Measurements from ENCODE around the gene LRRFIP1. TPM values are rescaled to one million over a fixed set of nuclear protein-coding genes. Genes with fewer than 3 reads are reported as not detected.
A peak's percentile ranks its signal among the peaks of the same experiment; 100 is the strongest.

Gene LRRFIP1
- polyA plus RNA-seq, 1 donor from 2014 or later = 123 TPM

DNA sequence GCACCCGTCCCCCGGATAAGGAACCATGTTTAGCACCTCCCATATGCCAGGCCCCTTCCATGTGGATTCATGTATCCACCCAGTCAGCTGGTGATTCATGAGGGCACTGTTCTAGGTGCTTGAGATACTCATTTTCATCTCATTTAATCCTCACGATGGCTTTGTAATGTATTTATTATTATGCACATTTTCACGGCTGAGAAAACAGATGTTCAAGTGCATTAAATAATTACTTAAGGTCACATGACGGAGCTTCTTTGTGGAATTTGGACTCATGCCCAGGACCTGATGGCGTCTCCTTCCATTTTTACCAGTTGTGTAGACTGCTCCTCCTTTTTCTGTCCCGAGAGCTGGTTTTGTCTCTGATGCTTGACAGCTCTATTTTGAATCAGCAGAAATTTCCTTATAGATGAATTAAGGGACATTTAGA lies 99.0 kb downstream of the LRRFIP1 start:
- Mint-ChIP-seq H3K9me3 (no peaks in the 10 kb centered on the region), H3K4me3 (peak overlapping the region in 1 of 4 donors; percentile 23), H3K27ac (peak overlapping the region in 1 of 3 donors; percentile 76), H3K27me3 (no peaks in the 10 kb centered on the region), H3K4me1 (peaks cover 23 to 47% (median 40%) of the 10 kb centered on the region in 3 donors), H3K36me3 (no peaks in the 10 kb centered on the region)

DNA sequence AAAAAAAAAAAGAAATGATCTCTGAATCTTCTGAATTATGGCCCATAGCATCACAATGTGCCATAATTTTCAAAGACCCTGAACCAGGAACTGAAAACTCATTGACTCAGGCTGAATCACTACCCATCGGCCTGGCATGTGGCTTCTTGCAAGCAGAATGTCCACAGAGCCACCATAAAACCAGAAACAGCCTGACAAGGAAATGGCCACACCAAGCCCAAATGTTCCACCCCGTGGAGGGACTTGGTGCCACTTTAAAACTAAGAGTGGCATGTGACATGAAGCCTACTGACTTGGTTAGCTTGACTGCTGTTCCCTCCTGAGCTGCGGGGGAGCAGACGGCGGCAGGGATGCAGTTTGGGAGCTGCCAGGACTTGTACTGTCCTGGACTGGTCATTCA lies 100.0 kb downstream of the LRRFIP1 start:
- Mint-ChIP-seq H3K9me3 (no peaks in the 10 kb centered on the region), H3K4me1 (peaks cover 26 to 46% (median 43%) of the 10 kb centered on the region in 3 donors), H3K27me3 (no peaks in the 10 kb centered on the region), H3K4me3 (no peak overlapping the region), H3K27ac (peak overlapping the region in 1 of 3 donors; percentile 76), H3K36me3 (no peaks in the 10 kb centered on the region)

DNA sequence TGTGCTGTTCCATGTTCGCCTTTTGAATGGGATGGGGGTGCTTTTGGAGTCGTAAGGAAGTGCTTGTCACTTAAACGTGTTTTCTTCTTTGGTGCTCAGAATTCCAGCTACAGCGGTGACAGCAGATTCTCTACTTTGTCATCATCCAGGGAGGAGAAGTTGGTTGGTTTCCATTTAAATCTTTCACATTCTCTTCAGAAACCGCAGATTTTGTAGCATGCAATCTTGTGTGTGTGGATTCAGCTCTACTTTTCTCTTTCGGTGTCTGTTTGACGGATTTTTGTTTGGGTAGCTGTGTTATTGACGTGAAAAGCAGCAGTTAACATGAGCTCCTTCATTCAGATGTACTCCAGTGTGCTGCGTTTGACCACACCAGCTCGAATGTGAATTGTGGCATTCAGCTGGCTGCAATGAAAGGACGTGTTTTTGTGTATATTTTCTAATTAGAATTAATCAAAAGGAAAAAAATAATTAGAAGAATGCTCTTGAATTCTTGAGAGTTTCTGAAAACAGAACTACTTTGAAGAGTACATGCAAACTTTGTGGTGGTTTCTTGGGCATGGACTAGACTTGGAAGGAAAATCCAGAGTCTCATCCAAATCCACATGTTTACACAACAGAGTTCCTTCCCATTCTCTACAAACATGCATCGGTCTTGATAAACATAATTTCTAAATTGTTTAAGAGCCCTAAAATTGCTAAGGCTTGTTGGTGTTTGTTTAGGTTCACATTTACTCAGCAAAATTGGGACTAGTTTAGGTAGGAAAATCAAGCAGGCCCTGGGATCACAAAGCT lies 102.5 kb downstream of the LRRFIP1 start:
- peaks cover 23 to 43% (median 40%) of the 10 kb centered on the region in 3 donors for H3K4me1 Mint-ChIP-seq
- H3K27ac Mint-ChIP-seq = peak overlapping the region; percentile 67 to 84 (median 76)
- peak overlapping the region in 1 of 4 donors; percentile 41 for H3K4me3 Mint-ChIP-seq
- H3K9me3 Mint-ChIP-seq = no peaks in the 10 kb centered on the region
- H3K36me3 Mint-ChIP-seq = no peaks in the 10 kb centered on the region
- H3K27me3 Mint-ChIP-seq = no peaks in the 10 kb centered on the region

DNA sequence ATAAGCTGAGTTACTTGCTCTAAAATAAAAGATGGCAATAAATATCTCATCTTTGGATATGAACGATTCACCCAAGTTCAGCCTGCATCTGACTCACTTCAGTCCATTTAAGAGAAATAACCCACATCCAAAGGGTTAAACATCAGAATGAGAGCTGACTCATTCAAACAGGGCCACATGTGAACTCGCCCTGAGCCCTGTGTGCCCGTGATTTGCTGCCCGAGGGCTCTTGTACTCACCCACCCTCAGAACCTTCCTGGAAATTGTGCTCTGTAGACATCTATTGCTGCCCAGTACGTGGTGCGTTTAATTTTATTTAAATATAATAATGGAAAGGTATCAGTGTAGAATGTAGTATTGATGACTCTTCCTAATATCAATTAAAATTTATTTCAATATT lies 104.3 kb downstream of the LRRFIP1 start:
- H3K4me1 Mint-ChIP-seq = peaks cover 18 to 35% (median 31%) of the 10 kb centered on the region in 3 donors

DNA sequence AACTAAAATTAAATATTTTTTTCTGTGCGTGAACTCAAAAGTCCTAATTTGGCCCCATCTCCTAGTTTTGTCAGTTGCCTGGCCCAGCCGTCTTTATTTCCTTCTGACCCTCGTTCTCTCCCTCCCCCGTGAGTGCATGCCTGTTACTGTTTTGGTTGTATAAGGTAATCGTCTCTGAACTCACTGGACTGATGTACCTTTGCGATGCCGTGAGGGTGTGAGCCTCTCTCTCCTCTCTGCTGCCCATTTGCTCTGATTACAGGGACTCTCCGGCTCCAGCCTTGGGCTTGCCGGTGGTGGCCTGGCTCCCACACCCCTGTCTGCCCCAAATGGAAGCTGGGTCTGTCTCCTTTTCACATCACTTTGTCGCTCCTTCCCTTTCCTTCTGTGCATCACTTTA lies 104.7 kb downstream of the LRRFIP1 start:
- H3K4me1 Mint-ChIP-seq = peaks cover 17 to 33% (median 29%) of the 10 kb centered on the region in 3 donors
- H3K27me3 Mint-ChIP-seq = no peaks in the 10 kb centered on the region
- no peaks in the 10 kb centered on the region for H3K36me3 Mint-ChIP-seq
- no peak overlapping the region for H3K4me3 Mint-ChIP-seq
- H3K9me3 Mint-ChIP-seq = no peaks in the 10 kb centered on the region
- peak overlapping the region in 1 of 3 donors; percentile 78 for H3K27ac Mint-ChIP-seq

More for the DNA sequence above, 104.3 kb downstream of the LRRFIP1 start:
- peak overlapping the region in 2 of 3 donors; percentile 21 to 78 for H3K27ac Mint-ChIP-seq
- H3K4me3 Mint-ChIP-seq = peak overlapping the region in 1 of 4 donors; percentile 47
- no peaks in the 10 kb centered on the region for H3K27me3 Mint-ChIP-seq
- H3K36me3 Mint-ChIP-seq = no peaks in the 10 kb centered on the region
- no peaks in the 10 kb centered on the region for H3K9me3 Mint-ChIP-seq

DNA sequence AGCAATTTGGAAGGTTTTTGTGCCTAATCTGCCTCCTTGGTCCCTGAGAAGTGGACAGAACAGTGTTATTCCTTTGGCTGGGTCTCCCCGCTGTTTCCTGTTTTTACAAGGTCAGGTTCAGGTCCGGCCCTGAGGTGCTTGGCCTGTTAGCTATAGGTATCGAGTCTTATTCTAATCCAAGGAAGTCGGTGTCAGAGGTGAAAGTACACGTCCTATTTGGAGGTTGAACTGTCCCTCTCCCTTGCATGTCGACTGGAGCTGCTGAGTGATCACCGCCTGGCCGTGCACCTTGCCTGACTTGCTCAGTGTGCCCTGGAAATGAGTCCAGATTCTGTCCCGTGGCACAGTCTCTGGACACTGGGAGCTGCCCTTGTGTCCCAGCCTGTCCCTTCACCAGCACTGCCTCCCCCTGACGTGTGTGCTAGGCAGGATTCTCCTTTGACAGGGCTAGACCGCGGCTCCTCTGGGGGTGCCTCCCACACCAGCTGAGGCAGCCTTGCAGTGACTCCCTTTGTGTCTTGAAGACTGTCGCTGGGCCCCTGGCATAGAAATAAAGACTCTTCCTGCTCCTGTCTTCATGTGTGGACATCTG lies 105.5 kb downstream of the LRRFIP1 start:
- H3K36me3 Mint-ChIP-seq = no peaks in the 10 kb centered on the region
- H3K4me1 Mint-ChIP-seq = peaks cover 17 to 34% (median 26%) of the 10 kb centered on the region in 3 donors
- H3K27me3 Mint-ChIP-seq = no peaks in the 10 kb centered on the region
- peak overlapping the region in 1 of 4 donors; percentile 67 for H3K4me3 Mint-ChIP-seq
- peak overlapping the region; percentile 44 to 86 (median 83) for H3K27ac Mint-ChIP-seq
- H3K9me3 Mint-ChIP-seq = no peaks in the 10 kb centered on the region

DNA sequence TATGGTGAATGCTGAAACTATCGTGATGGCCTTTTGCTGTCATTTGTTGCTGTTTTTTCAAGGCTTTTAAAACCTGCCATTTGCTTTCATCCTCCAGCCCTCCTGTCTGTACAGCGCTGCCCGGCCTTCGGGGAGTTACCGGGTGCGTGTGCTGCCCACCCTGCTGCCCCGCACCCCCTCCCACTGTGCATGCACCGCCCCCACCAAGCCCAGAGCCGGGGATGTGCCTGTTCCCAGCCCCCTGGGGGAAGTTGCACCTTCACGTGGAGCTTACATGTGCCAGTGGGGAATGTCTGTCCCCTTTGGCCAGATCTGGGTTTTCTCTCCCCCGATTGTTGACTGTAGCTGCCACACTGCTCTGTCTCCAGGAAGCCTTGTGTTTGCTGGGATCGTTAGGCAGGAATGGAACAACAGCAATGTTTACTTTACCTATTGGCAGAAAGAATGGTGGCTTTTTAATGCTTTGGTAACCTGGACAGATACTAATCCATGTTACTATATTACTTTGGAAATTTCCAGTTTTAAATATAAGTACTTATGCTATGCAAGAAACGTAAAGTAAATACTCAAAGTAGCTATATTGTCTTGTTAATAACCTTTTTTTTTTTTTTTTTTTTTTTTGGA lies 106.4 kb downstream of the LRRFIP1 start:
- peaks cover 14 to 34% (median 21%) of the 10 kb centered on the region in 3 donors for H3K4me1 Mint-ChIP-seq
- no peaks in the 10 kb centered on the region for H3K9me3 Mint-ChIP-seq
- H3K36me3 Mint-ChIP-seq = no peaks in the 10 kb centered on the region
- no peaks in the 10 kb centered on the region for H3K27me3 Mint-ChIP-seq
- no peak overlapping the region for H3K4me3 Mint-ChIP-seq
- H3K27ac Mint-ChIP-seq = peak overlapping the region in 2 of 3 donors; percentile 59 to 83

DNA sequence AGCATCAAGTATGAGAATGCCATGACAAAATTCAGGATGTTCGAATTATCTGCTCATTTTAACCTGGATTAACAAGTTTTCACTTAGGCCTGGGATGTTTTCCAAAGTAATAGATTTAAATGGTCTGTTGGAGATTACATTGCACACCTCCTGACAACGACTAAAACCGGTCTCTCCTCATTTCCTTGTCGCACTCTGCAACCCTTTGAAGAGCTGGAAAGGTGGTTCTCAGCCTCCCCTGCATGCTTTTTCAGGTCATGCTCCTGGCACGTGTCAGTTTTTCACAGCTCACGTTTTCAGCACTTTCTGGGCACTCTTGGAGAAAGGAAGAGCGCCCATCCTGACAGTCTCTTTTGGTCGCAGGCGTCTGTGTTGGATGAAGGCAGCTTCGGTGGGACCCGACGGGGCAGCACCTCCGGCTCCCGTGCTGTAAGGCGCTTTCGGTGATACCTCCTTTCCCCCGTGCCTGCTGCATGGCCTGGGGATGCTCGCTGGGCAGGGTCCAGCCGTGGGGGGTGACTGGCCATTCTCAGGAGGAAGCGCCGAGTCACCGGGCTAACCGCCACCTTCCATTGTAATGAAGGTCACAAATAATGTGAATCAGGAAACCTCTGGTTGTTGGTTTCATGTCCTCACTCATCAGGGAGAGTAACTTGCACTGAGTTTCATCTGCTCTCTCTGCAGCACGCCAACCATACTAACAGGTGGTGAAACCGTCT lies 107.7 kb downstream of the LRRFIP1 start:
- no peaks in the 10 kb centered on the region for H3K9me3 Mint-ChIP-seq
- H3K27me3 Mint-ChIP-seq = no peaks in the 10 kb centered on the region
- H3K4me1 Mint-ChIP-seq = peaks cover 16 to 32% (median 21%) of the 10 kb centered on the region in 3 donors
- no peak overlapping the region for H3K27ac Mint-ChIP-seq
- no peak overlapping the region for H3K4me3 Mint-ChIP-seq
- no peaks in the 10 kb centered on the region for H3K36me3 Mint-ChIP-seq

DNA sequence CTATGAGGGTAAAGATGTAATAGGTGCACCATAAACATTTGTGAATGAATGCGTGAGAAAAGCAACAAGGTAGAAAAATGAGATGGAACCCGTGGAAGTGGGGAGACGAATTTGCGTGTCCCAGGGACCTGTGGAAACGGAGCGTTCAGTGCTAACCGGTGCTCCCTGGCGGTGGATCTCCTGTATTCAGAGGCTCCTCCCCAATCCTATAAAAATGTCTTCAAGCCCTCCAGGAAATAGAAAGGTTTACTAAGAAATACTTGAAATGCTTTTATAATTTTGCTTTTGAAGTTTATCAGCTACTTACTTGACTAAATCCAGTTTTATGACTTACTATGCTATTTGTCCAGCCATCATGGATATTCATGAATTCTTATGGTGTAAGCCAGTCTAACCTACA lies 108.4 kb downstream of the LRRFIP1 start:
- H3K9me3 Mint-ChIP-seq = no peaks in the 10 kb centered on the region
- no peaks in the 10 kb centered on the region for H3K36me3 Mint-ChIP-seq
- H3K27ac Mint-ChIP-seq = peak overlapping the region in 1 of 3 donors; percentile 38
- H3K27me3 Mint-ChIP-seq = no peaks in the 10 kb centered on the region
- H3K4me1 Mint-ChIP-seq = peaks cover 16 to 32% (median 21%) of the 10 kb centered on the region in 3 donors
- no peak overlapping the region for H3K4me3 Mint-ChIP-seq

DNA sequence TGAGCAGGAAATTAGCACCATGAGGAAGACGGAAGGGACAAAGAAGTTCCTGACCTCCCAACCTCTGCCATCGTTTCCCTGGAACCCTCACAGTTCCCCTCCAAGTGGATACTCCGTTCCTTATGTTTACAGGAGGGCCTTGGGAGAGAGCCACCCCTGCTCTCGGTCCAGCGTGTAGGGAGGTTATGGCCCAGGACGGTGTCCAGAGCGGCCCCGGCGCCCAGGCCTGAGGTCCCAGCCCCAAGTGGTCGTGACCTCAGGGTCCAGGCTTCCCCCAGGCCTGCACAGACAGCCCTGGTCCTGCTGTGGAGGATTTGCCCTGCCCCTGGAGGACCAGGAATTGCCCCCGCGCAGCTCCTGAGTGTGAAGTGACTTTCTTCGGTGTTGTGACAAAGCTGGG lies 109.4 kb downstream of the LRRFIP1 start:
- Mint-ChIP-seq H3K27me3 (no peaks in the 10 kb centered on the region), H3K36me3 (no peaks in the 10 kb centered on the region), H3K27ac (peak overlapping the region in 1 of 3 donors; percentile 38), H3K9me3 (no peaks in the 10 kb centered on the region), H3K4me3 (no peak overlapping the region), H3K4me1 (peaks cover 12 to 27% (median 18%) of the 10 kb centered on the region in 3 donors)

DNA sequence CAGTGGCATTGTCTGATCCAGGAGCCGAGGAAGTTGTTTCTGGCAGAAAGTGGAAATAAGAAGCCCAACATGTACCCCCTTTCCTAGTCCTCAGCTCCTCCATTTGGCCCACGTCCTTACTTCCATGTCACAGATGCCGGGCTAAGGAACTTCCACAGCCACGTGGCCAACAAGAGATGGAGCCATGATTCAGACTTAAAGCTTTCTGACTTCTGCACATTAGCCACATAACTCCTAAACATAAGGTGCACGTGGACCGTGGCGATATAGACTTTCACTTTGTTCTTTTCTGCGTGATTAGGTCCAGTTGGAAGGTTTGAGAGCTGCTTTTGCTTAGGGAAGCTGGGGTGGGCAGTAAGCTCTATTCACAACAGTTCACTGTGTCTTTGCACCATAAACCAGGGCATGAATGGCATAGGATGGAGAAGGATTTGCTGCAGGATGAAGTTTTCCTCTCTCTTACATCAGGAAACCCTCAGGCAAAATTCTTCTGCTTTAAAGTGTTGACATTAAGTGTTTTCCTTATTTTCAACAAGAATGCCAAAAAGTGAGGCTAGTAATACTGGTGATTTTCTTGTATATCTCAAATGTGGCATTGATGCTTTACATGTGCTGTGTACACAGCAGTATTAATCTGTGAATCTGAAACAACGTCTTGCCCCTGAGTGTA lies 109.9 kb downstream of the LRRFIP1 start:
- Mint-ChIP-seq H3K4me3 (no peak overlapping the region), H3K4me1 (peaks cover 8 to 23% (median 15%) of the 10 kb centered on the region in 3 donors), H3K36me3 (no peaks in the 10 kb centered on the region), H3K9me3 (no peaks in the 10 kb centered on the region), H3K27ac (peak overlapping the region in 1 of 3 donors; percentile 46), H3K27me3 (no peaks in the 10 kb centered on the region)

DNA sequence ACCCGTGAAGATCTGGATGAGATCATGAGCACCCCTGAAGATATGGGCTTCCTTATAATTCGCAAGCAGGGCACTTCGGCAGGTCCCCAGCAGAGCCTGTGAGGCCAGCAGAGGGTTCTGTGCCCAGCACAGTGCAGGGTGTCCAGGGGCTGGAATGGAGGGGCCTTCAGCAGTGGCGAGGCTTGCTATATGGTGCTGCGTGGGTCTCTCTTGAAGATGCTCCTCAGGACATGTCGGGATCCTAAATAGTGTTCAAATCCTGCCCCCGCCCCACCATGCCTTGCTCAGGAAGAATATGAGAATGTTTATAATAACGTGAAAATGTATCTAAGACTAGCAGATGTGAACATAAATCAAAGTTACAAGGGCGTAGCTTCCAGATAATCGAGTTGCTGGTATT lies 110.9 kb downstream of the LRRFIP1 start:
- Mint-ChIP-seq H3K27ac (peak overlapping the region in 1 of 3 donors; percentile 9), H3K4me3 (no peak overlapping the region), H3K36me3 (no peaks in the 10 kb centered on the region), H3K9me3 (no peaks in the 10 kb centered on the region), H3K27me3 (no peaks in the 10 kb centered on the region), H3K4me1 (peaks cover 13 to 24% (median 16%) of the 10 kb centered on the region in 3 donors)

DNA sequence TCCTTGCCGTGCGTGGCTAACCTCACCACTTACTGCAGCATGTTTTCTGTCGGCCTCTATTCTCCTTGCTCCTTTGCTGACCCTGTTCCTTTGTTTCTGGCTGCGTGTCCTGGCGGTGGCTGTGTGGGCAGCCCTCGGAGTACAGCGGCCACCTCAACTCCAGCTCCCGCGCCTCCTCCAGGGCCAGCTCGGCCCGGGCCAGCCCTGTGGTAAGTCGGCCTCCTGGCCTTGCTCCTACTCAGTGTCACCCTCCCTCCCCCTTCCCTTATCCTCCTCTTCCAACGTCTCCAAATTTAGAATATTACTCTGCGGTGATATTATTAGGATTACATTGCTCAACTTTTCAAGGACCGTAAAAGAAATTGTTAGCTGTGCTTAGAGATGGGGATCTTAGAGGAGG lies 111.7 kb downstream of the LRRFIP1 start:
- H3K4me3 Mint-ChIP-seq = no peak overlapping the region
- no peaks in the 10 kb centered on the region for H3K36me3 Mint-ChIP-seq
- peaks cover 15 to 29% (median 16%) of the 10 kb centered on the region in 3 donors for H3K4me1 Mint-ChIP-seq
- no peaks in the 10 kb centered on the region for H3K27me3 Mint-ChIP-seq
- H3K27ac Mint-ChIP-seq = peak overlapping the region in 2 of 3 donors; percentile 4 to 68
- no peaks in the 10 kb centered on the region for H3K9me3 Mint-ChIP-seq

DNA sequence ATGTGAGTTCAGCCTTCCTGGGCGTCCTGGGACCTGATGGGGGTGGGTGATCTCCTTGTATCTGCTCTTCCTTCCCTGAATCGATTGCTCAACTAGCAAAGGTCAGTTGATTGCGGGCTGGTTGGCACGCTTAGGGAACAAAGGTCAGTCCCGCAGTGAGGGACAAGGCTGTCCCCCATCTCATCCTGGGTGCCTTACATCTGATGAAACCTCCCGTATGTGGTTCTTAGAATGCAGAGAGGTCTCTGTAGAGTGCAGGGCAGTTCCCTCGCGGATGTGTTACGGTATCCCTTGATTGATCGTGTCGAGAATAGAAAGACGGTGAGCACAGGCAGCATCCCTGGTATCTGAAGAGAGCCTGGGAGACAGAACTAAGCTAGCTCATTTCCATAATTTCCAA lies 114.8 kb downstream of the LRRFIP1 start:
- no peak overlapping the region for H3K4me3 Mint-ChIP-seq
- H3K4me1 Mint-ChIP-seq = peaks cover 19 to 34% (median 22%) of the 10 kb centered on the region in 3 donors
- H3K9me3 Mint-ChIP-seq = no peaks in the 10 kb centered on the region
- no peaks in the 10 kb centered on the region for H3K27me3 Mint-ChIP-seq
- H3K27ac Mint-ChIP-seq = peak overlapping the region; percentile 52 to 98 (median 72)
- no peaks in the 10 kb centered on the region for H3K36me3 Mint-ChIP-seq

All from IgD-negative memory B cell (primary cell).